SK-N-SH treated with all-trans-retinoic acid at 6 μM for 48 hours (cell line): Measurements from ENCODE around the gene POU3F2.

ENCODE experiments used
- CREB5 ChIP-seq: fragments of 250-450 bp; sonication (Bioruptor Pico); IDR thresholded peaks from 2 replicates; pipeline ENCODE4 v1.5.1; 2020; ENCODE audit warnings: low read depth, mild to moderate bottlenecking, moderate library complexity
- CSRNP3 ChIP-seq: fragments of 250-450 bp; sonication (Bioruptor Pico); IDR thresholded peaks from 2 replicates; pipeline ENCODE4 v1.5.1; 2021; ENCODE audit warnings: mild to moderate bottlenecking, moderate library complexity
- GLIS3 ChIP-seq: fragments of 250-450 bp; sonication (Bioruptor Pico); IDR thresholded peaks from 2 replicates; pipeline ENCODE4 v1.5.0; 2020; ENCODE audit warnings: mild to moderate bottlenecking, moderate library complexity
- PATZ1 ChIP-seq: fragments of 250-450 bp; sonication (Bioruptor Pico); IDR thresholded peaks from 2 replicates; pipeline ENCODE4 v1.8.0; 2020; ENCODE audit warnings: mild to moderate bottlenecking, moderate library complexity, borderline replicate concordance
- POU6F1 ChIP-seq: fragments of 250-450 bp; sonication (Bioruptor Pico); IDR thresholded peaks from 2 replicates; pipeline ENCODE4 v1.8.0; 2021; ENCODE audit warnings: low read depth, mild to moderate bottlenecking, moderate library complexity, borderline replicate concordance
- PPARA ChIP-seq: fragments of 250-450 bp; sonication (Bioruptor Pico); IDR thresholded peaks from 2 replicates; pipeline ENCODE4 v1.5.0; 2020; ENCODE audit warnings: mild to moderate bottlenecking, borderline replicate concordance
- RARB ChIP-seq: fragments of 250-450 bp; sonication (Bioruptor Pico); IDR thresholded peaks from 2 replicates; pipeline ENCODE4 v1.8.0; 2021; ENCODE audit warnings: mild to moderate bottlenecking, moderate library complexity
- TCF4 ChIP-seq: fragments of 250-450 bp; sonication (Bioruptor Pico); IDR thresholded peaks from 2 replicates; pipeline ENCODE4 v1.8.0; 2021; ENCODE audit warnings: mild to moderate bottlenecking, moderate library complexity, borderline replicate concordance
- TOX ChIP-seq: fragments of 250-450 bp; sonication (Bioruptor Pico); IDR thresholded peaks from 2 replicates; pipeline ENCODE4 v1.8.0; 2021; ENCODE audit warnings: mild to moderate bottlenecking, moderate library complexity, borderline replicate concordance
- ZFP3 ChIP-seq: fragments of 250-450 bp; sonication (Bioruptor Pico); IDR thresholded peaks from 2 replicates; pipeline ENCODE4 v1.5.0; 2020; ENCODE audit warnings: mild to moderate bottlenecking, moderate library complexity
- ZFP30 ChIP-seq: fragments of 450-650 bp; formaldehyde crosslinking; IDR thresholded peaks from 2 replicates; pipeline ENCODE4 v1.5.0; 2022; ENCODE audit warnings: mild to moderate bottlenecking, moderate library complexity
- ZNF565 ChIP-seq: fragments of 450-650 bp; formaldehyde crosslinking; conservative IDR thresholded peaks from 2 replicates; pipeline ENCODE4 v1.5.0; 2020; ENCODE audit warnings: low read depth, mild to moderate bottlenecking, moderate library complexity
- ZNF8 ChIP-seq: fragments of 450-650 bp; formaldehyde crosslinking; IDR thresholded peaks from 2 replicates; pipeline ENCODE4 v1.5.0; 2020; ENCODE audit warnings: mild to moderate bottlenecking, moderate library complexity

DNA sequence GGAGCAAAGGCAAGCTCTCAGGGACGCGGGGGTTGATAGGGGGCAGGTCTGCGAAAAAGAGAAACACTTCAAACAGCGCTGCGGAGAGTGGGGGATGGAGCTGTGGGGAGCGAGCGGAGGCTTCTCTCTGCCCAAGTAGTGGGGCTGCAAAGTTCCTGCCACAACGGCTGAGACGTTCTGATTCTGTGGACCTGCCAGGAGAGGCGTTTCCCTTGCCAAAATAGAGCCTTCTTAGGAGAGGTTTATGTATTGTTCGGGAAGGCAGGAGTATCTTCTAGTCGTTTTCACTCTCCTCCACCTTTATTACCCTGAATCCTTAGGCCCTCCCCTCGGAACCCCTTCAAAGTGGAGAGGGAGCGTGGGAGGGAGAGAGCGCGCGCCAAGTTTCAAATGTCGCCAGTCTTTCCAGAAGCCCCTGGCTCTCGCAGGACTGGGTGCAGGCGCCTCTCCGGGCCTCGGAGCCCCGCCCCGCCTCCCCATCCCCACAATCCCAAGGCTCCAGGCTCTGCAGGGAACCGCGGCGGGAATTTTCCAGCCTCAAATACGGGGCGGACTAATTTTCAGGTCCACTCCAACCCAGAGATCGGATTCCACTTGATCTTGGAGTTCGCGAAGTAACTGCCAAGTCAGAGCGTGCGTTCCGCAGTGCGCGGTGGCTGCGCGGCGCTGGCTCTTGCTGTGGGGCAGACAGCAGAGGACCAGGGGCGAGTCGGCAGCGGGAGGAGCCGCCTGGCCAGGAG, 10.0 kb upstream of the POU3F2 start:
- TF ChIP-seq ZNF8 (CRISPR knock-in tag) (no peak), RARB (CRISPR knock-in tag) (no peak), ZFP3 (CRISPR knock-in tag) (no peak), GLIS3 (CRISPR knock-in tag) (no peak), ZNF565 (no peak), PATZ1 (no peak), PPARA (no peak), TCF4 (CRISPR knock-in tag) (no peak), ZFP30 (CRISPR knock-in tag) (no peak), TOX (CRISPR knock-in tag) (no peak), CSRNP3 (CRISPR knock-in tag) (no peak), CREB5 (CRISPR knock-in tag) (no peak), POU6F1 (CRISPR knock-in tag) (no peak)
